OCI-M1 (cell line): ENCODE results near the gene GALNS.

Experiments used
- DNase-seq: peaks from one replicate; lab custom pipeline; 2025; lab: John Stamatoyannopoulos, UW

GALNS gene

DNA sequence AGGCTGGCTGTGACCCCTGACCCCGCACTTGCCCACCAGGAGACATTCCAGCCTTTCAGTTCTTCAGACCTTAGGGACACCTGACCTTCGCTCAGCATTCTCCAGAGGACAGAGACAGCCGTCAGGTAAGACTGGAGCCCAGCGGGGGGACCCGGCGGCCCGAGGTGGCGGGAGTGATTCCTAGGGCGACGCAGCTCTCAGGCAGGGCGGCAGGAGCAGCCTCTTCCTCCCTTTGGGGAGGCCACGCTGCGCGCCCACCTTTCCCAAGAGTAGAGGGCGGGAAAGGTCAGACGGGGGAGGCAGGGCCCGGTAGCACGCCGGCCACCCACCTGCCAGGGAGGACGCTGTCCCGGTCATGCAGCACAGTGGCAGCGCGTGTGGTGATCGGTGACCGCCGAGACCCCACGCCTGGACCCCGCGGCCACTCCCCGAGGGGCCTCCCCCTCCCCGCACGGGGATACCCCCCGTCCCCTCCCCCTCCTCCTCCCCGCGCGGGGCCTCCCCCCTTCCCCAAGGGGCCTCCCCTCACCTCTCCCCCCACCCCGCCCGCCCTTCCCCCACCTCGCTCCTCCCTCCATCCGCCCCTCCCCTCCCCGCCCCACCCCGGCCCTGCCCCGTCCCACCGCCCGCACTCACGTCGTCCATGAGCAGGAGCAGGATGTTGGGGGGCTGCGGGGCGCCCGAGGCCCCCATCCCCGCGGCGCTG, 472 bp downstream of the GALNS start:
- no peak for DNase-seq

DNA sequence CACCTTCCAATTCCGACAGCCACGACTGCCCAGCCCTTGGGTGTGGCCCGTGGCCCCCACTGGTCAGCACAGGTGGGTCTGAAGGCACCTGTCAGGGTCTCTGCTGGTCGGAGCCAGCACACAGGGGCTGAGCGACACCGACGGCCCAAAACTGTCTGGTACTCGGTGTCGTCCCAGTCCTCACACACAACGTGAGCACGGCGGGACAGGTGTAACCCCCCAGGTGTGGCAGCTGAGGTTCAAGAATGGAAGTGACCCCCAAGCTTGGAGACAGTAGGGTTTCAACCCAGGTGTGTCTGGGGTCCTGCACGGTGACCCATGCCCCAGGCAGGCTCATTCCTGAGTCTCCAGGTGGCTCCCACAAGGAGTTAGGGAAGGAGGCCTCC, 1.0 kb downstream of the GALNS start:
- no peak for DNase-seq

DNA sequence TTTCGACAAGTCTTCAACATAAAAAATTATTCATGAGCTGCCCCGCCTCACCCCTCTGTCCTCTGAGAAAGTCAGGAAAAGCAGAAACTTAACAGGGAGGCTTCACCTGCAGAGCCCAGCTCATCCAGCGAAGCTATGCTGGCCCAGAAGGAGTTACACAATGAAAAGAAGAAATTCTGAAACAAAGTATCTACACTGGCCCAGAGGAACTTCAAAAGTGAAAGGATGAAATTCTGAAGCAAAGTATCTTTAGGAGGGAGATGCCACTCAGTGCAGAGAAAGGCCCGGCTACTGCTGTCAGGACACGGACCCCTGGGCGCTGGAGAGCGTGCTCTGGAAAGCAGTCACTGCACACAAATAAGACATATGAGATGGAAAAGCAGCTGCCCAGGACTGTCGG, 1.6 kb downstream of the GALNS start:
- DNase-seq, result no peak

DNA sequence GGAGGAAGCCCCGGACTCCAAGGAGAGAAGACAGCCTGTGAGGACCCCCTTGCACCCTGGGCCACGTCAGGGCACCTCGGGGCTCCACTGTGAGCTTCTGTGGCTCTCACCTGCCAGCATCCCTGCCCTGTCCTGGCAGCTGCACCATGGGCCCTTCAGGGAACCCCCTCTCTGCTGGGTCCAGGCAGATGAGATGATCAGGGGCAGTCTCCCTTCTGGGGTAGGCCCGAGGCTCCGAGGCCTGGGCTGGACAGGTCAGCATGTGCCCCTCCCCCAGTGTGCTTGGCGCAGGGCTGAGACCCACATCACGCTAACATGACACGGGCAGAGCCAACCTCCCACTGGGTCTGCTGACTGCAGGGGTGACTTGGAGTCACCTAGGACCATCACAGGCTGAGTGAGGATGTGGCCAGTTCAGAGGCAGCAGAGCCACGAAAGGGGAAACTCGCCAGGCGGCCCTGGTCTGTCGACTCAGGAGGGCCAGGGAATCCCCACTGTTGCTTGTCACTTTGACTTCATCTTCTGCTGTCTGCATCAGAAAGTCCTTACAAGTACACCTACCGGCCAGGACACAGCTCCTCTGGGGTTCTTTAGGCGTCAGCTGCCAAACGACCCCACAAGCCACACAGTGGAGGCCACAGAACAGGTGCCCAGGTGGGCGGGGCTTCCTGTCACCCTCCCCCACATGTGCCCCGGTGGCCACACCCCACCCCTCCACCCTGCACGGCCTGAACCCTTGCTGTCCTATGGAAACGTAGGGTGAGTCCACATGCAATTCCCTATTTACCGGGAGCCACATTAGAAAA, 2.2 kb downstream of the GALNS start:
- peak; percentile 7 for DNase-seq

DNA sequence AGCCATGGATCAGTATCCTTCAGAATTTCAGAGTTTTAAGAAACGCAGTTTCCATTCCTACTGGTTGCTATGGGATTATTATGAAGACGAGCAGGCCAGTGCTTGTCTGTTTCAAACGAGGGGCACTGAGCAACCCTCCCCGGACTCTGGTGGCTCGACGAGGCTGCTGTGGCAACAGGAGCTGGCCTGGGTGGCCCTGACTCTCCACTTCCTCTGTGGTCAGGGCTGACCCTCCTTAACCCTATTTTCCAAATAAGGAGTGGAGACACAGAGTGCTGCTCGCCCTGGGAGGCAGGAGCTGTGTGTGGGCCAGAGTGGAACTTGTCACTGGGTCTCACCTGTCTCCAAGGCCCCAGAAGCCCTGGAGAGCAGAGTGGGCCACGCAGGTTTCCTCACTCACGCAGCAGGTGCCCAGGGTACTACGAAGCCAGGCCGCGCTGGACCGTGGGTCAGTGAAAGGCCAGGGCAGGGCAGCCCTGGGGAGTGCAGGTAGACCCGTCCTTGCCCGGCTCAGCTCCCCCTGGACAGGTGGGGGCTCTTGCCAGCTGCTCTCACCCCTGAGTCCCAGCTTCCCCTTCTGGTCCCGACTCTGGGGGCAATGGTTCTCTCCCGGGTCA, 3.3 kb downstream of the GALNS start:
- DNase-seq, result peak; percentile 11

DNA sequence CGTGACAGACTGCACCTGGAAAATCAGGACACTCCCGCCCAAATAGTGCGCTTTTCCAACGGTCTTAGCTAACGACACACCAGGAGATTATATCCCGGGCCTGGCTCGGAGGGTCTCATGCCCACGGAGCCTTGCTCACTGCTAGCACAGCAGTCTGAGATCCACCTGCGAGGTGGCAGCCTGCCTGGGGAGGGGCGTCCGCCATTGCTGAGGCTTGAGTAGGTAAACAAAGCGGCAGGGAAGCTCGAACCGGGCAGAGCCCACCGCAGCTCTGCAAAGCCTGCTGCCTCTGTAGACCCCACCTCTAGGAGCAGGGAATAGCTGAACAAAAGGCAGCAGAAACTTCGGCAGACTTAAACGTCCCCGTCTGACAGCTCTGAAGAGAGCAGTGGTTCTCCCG, 5.1 kb downstream of the GALNS start:
- DNase-seq, result no peak

DNA sequence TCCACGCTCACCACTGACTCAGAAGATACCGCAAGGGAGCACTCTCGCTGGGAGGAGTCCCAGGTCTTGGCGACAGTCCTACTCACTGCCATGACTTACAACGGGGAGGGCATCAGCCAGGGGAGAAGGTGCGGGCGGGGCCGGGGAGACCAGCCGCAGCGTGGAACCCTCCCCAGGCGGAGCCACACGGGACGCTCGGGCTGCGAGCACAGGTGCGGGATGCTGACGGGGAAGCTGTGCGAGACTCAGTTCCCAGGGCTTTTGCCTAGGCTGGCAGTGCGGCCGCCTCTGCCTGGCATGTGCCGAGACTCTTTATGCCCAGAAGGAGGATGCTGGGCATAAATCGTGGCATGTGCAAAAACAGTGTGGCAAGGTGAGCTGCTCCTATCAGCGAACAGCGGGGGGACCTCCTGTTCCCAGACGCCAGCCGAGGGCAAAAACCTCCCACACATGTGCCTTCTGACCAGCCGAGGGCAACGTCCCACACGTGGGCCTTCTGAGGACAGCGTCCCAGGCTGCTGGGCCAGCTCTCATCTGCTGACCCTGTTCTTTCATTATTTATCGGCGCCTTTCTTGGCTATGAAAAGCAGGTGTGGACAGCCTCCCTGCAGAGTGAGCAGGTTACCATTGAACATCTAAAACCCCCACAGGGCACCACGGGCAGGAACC, 6.1 kb downstream of the GALNS start:
- no peak for DNase-seq

DNA sequence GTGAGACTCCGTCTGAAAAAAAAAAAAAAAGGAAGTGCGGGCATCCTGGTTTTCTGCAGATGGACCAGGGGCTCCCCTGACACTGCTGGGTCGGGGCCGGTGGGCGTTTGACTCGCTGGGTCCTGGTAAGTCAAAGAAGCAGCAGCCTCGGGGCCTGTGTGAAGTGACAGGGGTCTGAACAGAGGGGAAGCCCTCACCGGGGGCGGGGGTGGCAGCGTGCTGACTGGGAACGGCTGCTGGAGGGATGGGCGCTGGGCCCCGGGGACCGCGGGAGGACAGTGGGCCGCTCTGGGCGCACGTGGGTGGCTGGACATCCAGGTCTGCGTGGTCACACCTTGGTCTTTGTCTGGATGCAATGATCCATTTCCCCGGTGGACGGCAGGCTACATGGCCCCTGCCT, 8.2 kb downstream of the GALNS start:
- DNase-seq, result no peak

DNA sequence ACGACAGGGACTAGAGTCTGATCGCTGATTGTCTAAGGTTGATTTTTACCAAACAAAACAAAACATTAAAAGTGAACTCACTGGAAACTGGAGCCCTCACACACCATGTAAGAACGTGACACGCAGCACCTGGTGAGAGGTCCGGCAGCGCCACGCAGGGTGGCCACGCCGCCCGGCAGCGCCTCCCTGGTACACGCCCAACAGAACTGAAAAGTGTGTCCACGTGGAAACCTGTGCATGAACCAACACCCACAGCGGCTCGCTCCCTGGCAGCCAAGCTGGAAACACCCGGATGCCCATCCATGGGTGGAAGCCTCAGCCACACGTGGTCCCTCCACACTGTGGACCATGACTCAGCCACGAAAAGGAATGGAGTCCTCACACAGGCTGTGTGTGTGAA, 9.1 kb downstream of the GALNS start:
- DNase-seq, result no peak

DNA sequence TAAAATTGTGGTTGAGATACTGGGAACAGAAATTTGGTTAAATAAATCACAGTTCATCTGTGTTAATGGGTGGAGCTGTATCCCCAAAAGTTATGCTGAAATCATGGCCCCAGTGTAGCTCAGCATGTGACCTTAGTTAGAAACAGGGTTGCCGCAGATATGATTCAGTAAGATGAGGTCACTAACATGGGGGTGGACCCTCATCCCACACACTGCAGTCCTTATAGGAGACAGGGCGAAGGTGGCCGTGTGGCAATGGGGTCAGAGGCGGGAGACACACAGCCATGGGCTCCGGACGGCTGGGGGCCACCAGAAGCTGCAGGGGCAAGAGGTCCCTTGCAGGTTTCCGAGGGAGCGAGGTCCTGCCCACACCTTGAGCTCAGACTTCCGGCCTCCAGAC, 10.7 kb downstream of the GALNS start:
- DNase-seq, result no peak

DNA sequence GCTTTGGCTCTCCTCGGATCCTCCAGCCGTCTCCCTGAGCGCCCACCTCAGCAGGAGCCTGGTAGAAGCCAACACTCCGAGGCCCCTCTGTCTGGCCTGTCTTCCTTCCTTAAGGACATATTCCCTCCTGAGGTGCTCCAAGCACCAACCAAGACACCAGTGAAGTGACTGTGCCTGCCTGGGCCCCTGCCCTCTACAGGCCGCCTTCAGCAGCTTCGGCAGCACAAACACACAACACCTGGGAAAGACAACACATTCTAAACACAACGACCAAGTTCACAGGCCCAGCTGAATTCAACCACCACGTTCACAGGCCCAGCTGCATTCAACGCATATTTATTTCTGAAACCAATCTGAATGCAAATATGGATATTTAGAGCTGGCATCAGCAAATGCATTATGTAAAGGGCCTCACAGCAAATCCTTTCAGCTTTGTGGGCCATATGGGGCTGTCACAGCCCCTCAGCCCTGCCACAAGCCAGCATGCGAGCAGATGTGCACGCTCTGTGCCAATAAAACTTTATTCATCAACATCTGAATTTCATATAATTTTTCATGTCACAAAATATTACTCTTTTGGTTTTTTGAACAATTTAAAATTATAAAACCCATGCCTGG, 12.2 kb downstream of the GALNS start:
- no peak for DNase-seq

DNA sequence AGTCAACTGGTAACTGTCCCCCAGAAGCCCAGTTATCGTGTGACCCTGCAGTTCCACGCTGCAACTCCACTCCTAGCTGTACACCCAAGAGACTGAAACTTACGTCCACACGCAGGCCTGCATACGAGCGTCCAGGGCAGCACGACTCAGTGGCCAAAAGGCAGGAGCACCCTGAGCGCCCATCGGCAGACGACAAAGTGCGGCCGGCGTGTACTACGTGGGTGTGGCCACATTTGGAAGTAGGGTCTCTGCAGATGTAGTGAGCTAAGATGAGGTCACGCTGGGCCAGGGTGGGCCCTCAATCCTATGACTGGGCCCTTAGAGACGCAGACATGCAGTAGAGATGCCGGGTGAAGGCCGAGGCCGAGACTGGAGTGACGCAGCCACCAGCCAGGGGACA, 13.5 kb downstream of the GALNS start:
- no peak for DNase-seq

DNA sequence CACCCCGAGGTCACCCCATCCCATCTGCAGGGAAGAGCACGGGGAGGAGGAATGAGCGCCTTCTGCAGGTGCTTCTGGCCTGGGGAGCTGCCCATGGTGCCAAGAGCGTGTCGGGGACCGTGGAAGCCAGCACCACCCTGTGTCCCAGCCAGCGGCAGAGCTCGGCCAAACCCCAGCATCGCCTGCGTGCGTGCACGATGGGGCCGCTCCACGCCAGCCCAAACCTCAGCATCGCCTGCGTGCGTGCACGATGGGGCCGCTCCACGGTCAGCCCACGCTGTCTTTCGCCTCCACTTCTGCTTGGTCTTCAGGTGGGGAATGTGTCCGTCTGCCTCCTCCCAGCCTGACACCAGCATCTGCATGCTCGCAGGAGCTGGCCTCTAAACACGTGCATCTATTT, 13.9 kb downstream of the GALNS start:
- no peak for DNase-seq

DNA sequence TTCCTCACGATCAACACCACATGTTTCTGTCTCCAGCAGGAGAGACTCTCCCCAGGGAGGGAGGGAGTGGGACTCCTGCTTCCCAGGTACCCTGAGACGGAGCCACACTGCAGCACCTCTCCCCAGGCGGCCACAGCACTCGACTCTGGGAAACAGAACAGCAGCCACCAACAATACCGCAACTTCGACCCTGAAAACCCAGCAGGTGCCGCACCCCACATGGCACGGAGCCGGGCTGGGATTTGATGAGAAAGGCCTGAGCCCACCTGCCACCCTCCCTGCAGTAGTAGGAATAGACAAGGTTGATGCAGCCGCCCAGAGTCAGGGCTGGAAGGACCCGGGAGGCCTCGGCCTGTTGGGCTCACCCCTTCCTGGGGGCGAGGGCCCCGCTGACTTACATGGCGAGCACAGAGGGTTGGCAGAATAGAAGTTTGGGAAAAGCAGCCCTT, 14.4 kb downstream of the GALNS start:
- DNase-seq, result no peak

DNA sequence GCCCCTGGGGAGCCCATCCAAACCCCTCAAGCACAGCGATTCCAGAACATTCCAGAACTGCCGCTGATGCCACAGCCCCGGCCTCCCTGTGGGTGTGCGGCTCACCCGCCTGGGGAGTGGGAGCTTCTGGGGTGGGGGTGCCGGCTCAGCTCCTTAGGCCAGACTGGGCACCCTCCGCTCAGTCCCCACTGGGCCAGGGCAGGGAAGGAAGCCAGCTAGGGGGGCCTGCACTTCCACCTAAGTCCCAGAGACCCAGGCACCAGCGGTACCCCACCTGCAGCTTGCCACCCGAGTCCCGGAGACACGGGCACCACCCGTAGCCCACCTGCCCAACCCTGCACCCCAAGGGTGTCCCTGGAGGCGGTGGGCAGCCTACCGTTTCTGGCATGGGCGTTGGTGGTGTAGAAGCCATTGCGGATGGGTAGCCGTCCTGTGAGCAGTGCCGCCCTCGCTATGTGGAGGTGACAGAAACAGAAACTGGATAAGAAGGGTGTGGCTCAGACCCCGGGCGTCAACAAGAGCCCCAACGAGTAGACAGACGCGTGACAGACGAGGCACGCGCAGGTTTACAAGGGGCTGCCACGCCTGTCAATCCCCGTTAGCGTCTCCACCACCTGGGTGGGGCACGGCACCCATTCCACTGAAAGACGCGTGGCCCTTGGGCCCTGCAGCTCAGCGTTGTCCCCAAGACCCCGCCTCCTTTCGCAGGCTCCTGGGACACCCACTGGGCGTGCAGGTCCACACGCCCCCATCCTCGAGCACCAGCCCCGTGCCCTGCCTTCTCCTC, 15.0 kb downstream of the GALNS start:
- no peak for DNase-seq

DNA sequence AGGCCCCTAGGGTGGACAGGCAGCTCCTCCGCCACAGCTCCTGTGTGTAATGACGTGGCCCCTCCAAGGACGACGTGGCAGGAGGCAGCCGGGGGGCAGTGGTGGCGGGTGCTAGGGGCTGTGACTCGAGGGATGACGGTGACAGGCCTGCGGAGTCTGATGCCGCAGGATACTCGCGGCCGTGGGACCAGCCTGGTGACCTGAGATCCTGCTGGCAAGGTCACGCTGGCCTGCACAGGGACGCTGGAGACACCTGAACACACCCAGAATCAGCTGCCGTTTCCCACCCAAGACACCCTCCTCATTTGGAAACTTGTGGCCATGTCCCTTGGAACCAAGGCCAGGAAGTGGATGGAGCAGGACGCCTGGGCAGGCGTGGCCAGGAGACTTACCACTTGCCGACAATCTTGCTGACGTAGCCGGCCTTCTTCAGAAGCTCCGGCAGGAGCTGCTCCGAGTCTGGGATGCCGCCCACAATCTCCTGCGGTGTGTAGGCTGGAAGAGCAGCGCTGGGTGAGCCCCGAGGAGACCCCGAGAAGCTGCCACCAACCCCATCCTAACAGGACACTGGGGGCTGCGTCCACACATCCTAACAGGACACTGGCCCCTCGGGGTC, 16.0 kb downstream of the GALNS start:
- DNase-seq, result no peak

DNA sequence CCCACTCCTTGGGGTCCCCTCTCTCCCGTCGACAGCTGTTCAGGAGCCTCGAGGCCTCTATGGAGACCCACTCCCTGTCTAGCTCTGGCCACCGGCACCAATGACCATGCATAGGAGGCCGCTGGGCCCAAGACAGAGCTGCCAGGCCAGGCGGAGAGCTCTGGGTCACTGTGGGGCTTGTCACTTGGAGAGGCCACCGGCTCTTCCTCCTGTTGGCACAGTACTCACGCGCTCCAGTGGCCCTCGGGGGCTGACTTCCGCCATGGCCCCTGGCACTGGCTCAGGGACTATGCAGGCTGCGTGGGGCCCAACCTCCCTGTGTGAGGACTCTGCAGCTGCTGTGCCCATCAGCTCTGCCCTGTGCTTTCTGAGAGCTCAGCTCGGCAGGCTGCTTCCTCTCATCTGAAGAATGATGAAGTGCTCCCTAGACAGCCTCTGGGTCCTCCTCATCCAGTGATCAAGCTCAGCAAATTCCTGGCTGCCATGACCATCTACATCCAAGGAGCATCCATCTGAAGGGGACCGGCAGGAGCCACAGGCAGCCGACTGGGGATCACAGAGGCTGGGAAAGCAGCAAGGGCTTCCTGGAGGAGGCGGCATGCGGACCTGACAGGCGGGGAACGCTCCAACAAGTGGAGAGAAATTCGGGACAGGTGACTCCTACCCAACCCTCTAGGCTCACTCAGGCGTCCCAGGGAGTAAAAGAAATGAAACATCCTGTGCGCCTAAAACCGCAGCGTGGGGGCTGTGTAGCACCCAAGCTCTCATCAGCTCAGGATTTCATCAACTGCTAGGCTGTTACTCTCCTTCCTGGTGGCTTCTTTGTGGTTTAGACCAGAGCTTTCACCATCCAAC, 16.8 kb downstream of the GALNS start:
- DNase-seq, result no peak

DNA sequence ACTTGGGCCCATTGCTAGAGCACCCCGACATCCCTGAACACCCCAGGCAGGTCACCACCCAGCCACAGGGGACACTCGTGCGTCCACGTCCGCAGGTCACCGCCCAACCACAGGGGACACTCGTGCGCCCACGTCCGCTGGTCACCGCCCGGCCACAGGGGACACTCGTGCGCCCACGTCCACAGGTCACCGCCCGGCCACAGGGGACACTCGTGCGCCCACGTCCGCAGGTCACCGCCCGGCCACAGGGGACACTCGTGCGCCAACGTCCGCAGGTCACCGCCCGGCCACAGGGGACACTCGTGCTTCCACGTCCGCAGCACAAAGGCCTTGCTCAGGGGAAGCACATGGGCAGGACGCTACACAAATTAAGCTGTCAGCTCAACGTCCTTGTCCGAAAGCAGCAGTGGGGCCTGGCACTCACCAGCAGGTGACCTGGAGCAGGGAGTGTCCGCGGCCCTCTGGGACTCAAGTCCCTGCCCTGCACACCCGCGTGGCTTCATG, 17.7 kb downstream of the GALNS start:
- DNase-seq, result no peak

DNA sequence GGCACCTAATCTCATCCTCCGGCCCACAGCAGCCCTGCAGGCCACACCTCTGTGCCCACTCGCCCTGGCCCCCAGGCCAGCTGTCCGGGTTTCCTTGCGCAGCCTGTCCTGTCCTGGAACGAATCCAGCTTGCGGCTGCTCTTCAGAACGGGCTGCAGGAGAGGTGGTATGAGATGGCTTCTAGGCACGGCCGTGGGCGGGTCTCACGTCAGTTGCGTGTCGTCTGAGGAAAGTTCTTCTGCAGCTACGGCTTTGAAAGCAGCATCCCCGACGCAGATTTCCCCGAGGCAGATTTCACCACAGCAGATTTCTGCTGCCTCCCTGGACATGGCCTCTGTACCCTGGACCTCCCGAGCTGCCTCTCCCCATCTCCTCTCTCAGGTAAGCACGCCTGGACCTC, 18.2 kb downstream of the GALNS start:
- DNase-seq, result no peak

DNA sequence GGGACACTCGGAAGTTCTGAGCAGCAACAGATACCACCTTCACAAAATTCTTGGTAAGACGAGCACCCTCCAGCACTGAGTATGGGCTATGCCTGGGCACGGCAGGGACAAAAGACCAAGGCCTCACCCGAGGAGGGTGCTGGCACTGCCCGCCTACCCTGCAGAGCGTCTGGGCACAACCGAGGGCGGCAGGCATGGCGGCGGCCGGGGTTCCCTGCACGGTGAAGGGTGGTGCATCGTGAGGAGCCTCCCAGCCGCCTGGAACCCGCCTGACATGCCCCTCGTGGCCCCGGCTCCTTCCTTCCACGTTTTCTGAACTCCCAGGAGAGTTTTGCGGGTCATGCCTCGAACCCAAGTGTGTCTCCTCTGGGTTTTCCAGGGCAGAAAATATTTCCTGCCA, 18.9 kb downstream of the GALNS start:
- DNase-seq, result no peak
